ENCODE results near the gene MEPCE. TPM values are rescaled to one million over a fixed set of nuclear protein-coding genes. Genes with fewer than 3 reads are reported as not detected.
"Not testable (repeated sequence)": the region's sequence is repeated elsewhere in the genome, so short reads cannot be mapped to it uniquely, and the experiment has no call there.

The MEPCE gene
- polyA plus RNA-seq, 3 donors: 50.6 to 65.3 (median 54.1) TPM

DNA sequence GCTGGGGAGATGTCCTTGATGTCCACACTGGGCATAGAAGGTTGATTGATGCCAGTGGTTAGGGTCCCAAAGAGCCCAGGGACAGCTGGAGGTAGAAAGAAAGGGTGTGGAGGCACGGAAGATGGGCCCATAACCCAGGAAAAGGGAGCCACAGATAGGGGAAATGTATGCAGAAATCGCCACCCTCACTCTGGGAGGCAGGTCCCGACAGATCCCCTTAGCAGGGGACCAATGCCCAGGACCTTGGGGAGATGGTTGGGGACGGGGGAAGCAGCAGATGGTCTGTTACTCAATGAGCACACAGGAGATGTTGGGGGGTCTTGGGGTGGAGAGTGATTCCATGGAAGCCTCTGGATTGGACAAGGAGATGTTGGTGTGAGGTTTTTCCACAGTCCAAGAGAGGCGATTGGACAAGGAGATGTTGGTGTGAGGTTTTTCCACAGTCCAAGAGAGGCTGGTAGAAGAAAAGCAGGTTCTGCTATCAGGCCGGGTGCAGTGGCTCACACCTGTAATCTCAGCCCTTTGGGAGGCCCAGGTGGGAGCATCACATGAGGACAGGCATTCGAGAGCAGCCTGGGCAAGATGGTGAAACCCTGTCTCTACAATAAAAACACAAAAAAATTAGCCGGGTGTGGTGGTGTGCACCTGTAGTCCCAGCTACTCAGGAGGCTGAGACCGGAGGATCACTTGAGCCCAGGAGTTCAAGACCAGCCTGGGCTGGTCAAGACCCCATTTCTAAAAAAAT, 13.6 kb downstream of the MEPCE start:
- no peak for DNase-seq (ENCODE audit: extremely low read depth in 1 of 11, low read depth in 9 of 11, low spot score in 4 of 11)

DNA sequence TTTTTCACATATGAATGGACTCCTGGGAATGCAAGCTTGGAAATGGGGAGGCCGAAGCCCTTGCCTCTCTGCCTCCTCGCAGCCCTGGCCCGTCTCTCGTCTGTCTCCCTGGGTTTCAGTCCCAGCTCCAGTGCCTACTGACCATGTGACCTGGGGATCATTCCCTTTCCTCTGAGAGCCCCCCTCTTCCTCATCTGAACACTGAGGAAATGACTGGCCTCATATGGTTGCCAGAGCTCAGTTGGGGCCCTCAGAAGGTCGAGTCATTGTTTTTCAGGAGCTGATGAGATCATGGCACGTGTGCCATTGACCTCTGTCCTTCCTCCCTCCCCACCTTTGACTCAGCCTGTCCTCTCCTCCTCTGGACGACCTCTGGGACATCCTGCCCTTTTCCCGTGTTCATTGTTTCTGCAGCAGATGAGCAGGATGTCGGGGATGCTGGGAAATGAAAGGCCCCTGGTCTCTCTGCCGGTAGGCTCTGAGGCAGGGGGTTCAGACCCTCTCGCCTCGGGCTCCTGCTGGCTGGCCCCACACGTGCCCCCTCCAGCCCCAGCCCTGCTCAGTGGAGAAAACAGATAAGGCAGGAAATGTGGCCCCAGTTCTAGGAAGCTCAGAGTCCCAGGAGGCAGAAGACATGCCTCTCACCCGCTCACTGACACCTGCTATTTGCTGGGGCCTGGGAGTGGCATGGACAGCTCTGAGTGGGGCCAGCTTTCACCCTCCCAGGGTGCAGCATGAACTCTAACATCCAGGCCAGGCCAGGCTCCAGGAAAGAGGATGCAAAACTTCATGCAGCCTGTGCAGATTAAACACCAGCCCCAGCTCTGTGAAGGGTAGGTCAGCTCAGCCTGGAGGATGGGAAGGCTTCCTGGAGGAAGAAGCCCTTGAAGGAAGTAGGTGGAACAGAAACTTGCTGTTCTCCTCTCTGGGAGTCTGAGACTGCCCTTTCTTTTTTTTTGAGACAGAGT, 15.0 kb downstream of the MEPCE start:
- no peak for DNase-seq (ENCODE audit: extremely low read depth in 1 of 11, low read depth in 9 of 11, low spot score in 4 of 11)

- no peak for DNase-seq (ENCODE audit: extremely low read depth in 1 of 11, low read depth in 9 of 11, low spot score in 4 of 11)
Measured at GRCh38 chr7:100446040-100446439, 16.4 kb downstream of the MEPCE start.

DNA sequence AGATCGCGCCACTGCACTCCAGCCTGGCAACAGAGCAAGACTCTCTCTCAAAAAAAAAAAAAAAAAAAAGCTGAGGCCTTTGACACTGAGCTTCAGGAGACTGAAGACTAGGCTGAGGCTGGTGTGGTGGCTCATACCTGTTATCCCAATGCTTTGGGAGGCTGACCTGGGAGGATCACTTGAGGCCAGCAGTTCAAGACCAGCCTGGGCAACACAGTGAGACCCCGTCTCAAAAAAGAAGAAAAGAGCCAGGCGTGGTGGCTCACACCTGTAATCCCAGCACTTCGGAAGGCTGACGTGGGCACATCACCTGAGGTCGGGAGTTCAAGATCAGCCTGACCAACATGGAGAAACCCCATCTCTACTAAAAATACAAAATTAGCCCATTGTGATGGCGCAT, 17.7 kb downstream of the MEPCE start:
- DNase-seq (ENCODE audit: extremely low read depth in 1 of 11, low read depth in 9 of 11, low spot score in 4 of 11): not testable (repeated sequence)

GRCh38 chr7:100449190-100449795, 19.7 kb downstream of the MEPCE start:
- DNase-seq (ENCODE audit: extremely low read depth in 1 of 11, low read depth in 9 of 11, low spot score in 4 of 11): no peak

DNA sequence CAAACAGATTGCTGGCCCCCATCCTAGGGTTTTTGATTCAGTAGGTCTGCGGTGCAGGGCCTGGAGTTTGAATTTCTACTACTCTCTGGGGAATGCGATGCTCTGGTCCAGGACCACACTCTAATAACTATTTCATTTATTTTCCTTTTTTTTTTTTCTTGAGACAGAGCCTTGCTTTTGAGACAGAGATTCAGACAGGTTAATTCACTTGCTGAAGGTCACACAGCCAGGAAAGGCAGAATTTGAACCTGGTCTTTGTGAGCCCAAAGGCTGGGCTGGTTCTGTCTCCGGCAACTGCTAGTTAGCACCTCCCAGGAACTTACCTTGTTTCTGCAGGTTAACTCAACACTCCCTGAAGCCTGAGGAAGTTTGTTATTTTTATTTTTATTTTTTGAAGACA, 22.9 kb downstream of the MEPCE start:
- DNase-seq (ENCODE audit: extremely low read depth in 1 of 11, low read depth in 9 of 11, low spot score in 4 of 11): no peak

- DNase-seq (ENCODE audit: extremely low read depth in 1 of 11, low read depth in 9 of 11, low spot score in 4 of 11): not testable (repeated sequence)
Measured at GRCh38 chr7:100453854-100454253, 24.2 kb downstream of the MEPCE start.

- DNase-seq (ENCODE audit: extremely low read depth in 1 of 11, low read depth in 9 of 11, low spot score in 4 of 11): no peak
Measured at GRCh38 chr7:100455206-100455605, 25.6 kb downstream of the MEPCE start.

DNA sequence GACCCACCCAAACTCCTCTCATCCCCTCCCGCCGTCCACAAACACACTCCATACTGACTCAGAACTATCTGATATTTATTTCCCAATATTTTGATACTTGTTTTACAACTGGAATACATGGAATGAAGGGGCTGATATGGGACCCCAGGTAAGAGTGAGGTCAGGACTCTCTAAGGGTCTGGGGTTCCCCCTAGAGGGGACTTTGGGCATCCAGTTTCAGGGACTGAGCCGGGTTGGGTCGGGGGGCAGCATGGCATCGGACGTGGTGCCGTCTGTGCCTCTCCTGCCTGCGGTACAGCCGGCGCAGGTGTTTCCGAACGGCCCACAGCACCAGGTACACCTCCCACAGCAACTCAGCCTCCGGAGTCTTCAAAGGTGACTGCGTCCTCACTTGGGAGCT, 26.9 kb downstream of the MEPCE start:
- no peak for DNase-seq (ENCODE audit: extremely low read depth in 1 of 11, low read depth in 9 of 11, low spot score in 4 of 11)

GRCh38 chr7:100457033-100457432, 27.4 kb downstream of the MEPCE start:
- no peak for DNase-seq (ENCODE audit: extremely low read depth in 1 of 11, low read depth in 9 of 11, low spot score in 4 of 11)

- DNase-seq (ENCODE audit: extremely low read depth in 1 of 11, low read depth in 9 of 11, low spot score in 4 of 11): no peak
Measured at GRCh38 chr7:100464210-100464660, 34.6 kb downstream of the MEPCE start, which contains the start of gene SPACDR. Gene SPACDR, minus strand, starts transcription at chr7:100464260. Its CDS starts 235 bp downstream, at chr7:100464025.

DNA sequence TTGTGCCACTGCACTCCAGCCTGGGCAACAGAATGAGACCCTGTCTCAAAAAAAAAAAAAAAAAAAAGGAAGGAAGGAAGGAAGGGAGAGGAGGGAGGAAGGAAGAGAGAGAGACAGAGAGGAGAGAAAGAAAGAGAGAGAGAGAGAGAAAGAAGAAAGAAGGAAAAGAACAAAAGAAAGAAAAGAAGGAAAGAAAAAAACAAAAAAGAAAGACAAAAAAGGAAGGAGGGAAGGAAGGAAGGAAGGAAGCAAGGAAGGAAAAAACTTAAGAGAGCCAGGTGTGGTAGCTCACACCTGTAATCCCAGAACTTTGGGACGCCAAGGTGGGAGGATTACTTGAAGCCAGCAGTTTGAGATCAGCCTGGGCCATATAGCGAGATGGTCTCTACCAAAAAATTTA, 35.2 kb downstream of the MEPCE start:
- DNase-seq (ENCODE audit: extremely low read depth in 1 of 11, low read depth in 9 of 11, low spot score in 4 of 11): no peak

DNA sequence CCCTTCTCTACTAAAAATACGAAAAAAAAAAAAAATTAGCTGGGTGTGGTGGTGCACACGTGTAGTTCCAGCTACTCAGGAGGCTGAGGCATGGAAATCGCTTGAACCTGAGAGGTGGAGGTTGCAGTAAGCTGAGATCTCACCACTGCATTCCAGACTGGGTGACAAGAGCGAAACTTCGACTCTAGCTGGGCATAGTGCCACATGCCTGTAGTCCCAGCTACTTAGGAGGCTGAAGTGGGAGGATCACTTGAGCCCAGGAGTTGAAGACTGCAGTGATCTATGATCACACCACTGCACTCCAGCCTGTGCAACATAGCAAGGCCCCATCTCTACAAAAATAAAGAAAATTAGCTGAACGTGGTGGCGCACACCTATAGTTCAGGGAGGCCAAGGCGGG, 35.7 kb downstream of the MEPCE start:
- no peak for DNase-seq (ENCODE audit: extremely low read depth in 1 of 11, low read depth in 9 of 11, low spot score in 4 of 11)

- peak in 4 of 11 donors; percentile 51 to 66 (median 60) for DNase-seq (ENCODE audit: extremely low read depth in 1 of 11, low read depth in 9 of 11, low spot score in 4 of 11)
Measured at GRCh38 chr7:100465702-100466311, 36.2 kb downstream of the MEPCE start.

- DNase-seq (ENCODE audit: extremely low read depth in 1 of 11, low read depth in 9 of 11, low spot score in 4 of 11): no peak
Measured at GRCh38 chr7:100466653-100467605, 37.3 kb downstream of the MEPCE start.

DNA sequence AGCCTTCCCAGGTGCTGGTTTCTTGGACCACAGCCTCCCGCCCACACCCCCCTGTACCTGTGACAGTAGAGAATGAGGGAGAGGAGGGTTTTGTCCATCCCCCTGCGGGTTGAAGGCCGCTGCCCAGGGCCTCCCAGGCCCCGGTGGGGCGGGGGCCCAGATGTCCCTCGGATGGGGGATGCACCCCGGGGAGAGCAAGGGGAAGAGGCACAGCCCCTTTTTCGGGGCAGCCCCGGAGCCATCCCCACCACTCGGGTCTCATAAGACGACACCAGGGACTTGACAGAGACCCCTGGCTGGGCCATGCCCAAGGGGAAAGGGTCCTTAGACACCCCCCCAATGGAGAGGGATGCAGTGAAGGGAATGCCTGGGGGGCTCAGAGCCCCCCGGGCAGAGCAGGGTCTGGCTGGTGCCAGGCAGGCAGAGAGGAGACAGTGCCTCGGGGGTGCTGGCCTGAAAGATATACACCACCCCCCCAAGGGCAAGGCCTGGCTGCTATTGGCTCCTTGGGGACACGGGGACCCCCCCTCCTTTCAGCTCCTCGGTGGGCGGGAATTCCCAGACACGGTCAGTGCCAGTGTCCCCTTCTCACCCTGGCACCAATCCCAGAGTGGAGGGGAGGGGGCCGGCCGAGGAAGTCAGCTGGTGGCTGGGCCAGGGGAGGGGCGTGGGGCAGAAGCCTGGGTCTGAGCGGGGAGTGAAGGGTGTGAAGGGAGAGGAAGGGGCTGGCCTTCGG, 38.2 kb downstream of the MEPCE start:
- DNase-seq (ENCODE audit: extremely low read depth in 1 of 11, low read depth in 9 of 11, low spot score in 4 of 11): no peak
